PFSK-1 (cell line): ENCODE results near the gene NOX1.

Experiments
- REST ChIP-seq, 2 experiments: IDR thresholded peaks; 2 replicates each; pipeline versions ENCODE4 v1.6.1 to v1.8.0; 2011 to 2012; ENCODE audit warnings: low read depth in 2 of 2, low read length in 2 of 2, control low read depth in 1 of 2, inconsistent platforms in 1 of 2, mild to moderate bottlenecking in 1 of 2, moderate library complexity in 1 of 2; ENCODE audit not compliant: insufficient read depth in 1 of 2
- TAF1 ChIP-seq: IDR thresholded peaks from 2 replicates; pipeline ENCODE4 v1.6.1; 2012; ENCODE audit warnings: low read length, control low read depth, borderline replicate concordance; ENCODE audit not compliant: insufficient read depth

DNA sequence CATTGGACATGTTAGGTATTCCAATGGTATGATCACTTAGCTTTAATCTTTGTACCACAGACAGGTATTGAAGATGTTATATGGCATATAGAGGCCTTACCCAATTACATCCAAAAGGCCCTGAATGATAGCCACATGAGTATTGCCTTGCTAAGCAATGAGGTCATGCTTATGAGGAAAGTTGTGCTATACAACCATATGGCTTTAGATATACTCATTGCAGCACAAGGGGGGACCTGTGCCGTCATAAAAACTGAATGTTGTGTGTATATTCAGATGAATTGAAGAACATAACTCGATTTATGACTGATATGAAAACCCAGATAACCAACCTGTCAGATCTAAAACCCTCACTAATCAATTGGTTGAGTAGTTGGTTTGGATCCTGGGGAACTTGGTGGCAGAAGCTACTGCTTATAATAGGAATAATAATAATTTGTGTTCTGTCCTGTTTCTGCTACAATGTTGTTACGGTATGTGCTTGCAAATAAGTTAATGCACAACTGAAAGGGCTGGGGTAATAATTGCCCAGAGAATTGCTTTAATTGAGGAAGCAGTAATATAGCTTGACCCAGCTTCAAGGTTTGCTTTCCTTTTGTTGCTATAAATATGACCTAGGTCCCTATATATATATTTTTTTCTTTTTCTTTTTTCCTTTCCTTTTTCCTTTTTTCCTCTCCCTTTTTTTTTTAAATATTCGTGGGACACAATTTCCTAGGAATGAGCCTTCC lies 75.5 kb downstream of the NOX1 start:
- no peak for TF ChIP-seq TAF1
- no peak for TF ChIP-seq REST (IDR thresholded peaks at IDR 0.05; ENCODE audit: insufficient read depth in 1 of 2, low read depth in 2 of 2, low read length in 2 of 2)
